GM18909 (cell line): Measurements from ENCODE around the gene NACC2.
"Not testable (repeated sequence)": the region's sequence is repeated elsewhere in the genome, so short reads cannot be mapped to it uniquely, and the experiment has no call there.

Experiments
- ATAC-seq: cut with Tn5 transposase; IDR thresholded peaks from one replicate; pipeline ENCODE4 v1.9.1; 2021; ENCODE audit warnings: mild to moderate bottlenecking; ENCODE audit not compliant: unreplicated experiment, poor library complexity

NACC2 gene

DNA sequence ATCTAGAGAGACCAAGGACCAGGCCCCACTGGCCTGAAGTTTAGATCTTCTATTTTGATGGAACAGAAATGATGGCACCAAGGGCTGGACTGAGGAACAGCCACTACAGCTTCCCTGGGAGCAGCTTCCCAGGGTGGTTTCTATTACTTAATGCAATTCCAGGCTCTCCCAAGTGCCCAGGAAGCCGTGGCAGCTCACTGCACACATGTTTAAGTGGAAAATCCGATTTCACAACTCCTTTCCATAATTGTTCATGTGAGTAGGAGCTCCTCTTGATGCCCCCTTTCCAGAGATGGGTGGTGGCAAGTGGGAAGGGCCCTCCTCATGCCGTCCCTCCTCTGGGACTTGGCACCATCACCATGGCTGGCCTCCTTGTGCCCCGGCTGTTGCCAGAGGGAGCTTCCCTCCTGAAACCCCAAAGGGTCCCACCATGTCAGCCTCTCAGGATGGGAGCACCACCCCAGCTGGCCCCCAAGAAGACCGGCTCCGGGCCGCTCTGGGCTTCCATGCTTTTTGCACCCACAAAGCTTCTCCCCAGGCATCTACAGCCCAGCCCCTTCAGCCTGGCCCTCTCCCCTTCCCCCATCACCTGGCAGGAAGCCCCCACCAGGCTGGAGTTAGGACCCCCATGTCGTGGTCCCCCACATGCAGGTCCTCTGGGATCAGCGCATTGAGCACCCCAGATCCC is 124.8 kb downstream of the NACC2 start:
- ATAC-seq = no peak

DNA sequence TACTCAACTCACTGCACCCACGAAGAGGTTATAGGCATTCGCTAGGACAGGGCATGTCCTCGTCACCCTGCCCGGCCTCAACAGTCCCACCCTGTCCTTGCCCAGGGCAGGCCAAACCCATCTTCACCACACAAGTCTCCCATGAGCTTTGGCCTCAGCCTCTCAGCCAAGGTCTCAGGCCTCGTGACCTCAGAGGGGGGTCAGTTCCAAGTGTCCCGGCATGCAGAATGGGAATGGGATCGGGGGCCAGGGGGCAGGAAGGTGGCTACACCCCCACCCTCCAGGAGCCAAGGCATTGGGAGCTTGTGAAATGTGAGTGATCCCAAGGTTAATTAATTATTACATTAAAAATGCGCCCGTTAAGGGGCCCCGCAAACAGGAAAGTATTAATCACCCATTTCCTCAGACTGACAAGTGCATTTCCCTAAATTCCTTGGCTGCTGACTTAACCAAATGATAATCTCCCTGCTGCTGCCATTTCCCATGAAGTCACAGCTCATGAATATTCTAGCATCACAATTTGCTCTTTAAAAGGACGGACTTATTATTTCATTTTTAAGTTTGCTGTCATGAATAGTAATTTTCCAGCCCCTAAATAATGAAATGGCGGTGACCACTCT is 125.9 kb downstream of the NACC2 start:
- no peak for ATAC-seq

DNA sequence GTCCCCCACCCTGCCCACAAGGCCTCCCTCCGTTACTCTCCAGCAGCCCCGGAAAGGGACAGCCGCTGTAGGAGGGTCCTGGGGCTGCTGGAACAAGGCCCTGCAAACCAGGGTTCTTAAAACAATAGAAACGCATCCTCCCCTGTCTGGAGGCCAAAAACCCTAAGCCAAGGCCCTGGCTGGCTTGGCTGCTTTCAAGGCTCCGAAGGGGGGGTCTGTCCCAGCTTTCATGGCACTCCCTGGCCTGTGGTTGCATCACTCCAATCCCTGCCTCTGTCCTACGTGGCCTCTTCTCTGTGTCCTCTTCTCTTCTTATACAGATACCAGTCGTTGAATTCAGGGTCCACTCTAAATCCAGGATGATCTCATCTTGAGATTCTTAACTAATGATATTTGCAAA is 126.5 kb downstream of the NACC2 start:
- ATAC-seq = no peak

DNA sequence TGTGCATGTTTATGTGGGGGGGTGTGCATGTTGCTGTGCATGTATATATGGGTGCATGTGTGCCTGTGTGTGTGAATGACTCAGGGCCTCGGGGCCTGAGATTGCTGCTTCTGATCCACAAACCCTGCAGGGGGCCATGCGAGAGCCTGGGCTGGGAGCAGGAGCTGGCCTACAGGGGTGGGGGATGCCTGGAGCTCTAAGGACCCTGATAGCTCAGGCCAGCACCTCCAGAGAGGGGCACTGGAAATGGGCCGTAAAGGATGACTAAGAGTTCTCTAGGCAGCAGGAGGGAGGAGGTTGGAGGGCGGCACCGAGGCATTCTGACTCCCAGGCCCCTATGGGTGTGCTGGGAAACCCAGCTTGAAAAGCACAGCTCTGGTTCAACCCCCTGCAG is 127.0 kb downstream of the NACC2 start:
- no peak for ATAC-seq

DNA sequence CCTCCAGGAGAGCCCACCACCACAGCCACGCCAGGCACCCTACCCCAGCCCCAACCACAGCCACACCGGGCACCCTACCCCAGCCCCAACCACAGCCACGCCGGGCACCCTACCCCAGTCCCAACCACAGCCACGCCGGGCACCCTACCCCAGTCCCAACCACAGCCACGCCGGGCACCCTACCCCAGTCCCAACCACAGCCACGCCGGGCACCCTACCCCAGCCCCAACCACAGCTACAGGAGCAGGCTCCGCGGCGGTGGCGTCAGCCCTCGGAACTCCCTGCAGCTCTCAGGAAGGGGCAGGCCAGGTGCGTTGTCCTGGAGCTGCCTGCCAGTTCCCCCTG is 128.2 kb downstream of the NACC2 start:
- ATAC-seq = not testable (repeated sequence)

DNA sequence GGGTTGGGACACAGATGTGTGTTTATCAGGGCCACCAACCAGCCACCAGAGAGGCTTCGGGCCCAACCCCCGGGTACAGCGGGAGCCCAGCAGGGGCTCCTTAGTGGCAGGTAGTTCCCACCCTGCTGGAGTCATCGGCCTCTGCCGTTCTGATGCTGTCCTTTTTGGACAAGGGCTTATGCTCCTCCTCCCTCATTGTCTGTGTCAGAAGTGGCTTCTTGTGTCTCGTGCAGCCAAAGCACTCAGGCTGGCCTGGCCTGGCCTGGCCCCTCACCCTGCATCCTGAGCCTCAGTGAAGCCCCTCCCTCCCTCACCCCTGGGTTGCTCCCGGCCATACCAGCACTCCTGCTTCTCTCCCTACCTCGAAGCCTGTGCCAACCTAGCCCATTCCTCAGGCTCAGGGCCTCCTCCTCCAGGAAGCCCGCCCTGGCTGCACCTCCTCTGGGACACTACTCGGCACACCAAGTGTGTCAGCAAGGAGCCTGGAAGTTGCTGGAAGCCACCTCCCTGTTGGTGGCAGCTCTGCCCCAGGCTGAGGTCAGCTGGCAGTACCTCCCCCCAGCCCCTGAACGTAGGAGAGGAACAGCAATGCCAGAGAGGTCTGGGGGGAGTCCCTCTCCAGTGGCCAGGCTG is 129.8 kb downstream of the NACC2 start:
- no peak for ATAC-seq

DNA sequence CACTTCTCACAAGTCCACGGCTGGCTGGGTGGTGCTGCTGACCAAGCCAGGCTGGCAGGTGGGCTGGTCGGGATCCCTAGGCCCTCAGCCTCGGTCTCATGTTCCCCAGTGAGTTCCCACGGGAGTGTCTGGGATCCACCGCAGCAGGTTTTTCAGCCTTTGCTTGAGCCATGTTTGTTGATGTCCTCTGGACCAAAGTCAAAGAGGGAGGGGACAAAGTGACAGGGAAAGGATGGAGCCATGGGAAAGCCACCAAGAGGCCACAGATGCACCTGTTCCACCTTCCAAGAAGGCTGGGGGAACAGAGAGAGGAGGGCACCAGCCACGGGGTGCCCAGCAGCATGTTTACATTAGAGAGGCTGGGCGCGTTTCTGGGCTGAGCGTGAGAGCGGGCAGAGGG is 131.2 kb downstream of the NACC2 start:
- ATAC-seq = no peak

DNA sequence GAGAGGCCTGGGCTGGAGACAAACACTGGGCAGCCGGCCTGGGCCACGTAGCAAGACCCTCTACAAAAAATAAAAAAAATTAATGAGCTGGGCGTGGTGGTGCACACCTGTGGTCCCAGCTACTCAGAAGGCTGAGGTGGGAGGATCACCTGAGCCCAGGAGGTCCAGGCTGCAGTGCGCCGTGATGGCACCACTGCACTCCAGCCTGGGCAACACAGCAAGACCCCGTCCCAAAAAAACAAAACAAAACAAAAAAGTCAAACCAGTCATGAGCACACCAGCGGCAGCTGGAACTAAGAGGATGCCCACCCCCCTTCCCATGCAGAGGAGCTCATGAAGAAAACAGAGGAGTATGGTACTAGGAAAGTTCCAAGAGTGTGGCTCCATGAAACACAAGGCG is 131.8 kb downstream of the NACC2 start:
- ATAC-seq = no peak

DNA sequence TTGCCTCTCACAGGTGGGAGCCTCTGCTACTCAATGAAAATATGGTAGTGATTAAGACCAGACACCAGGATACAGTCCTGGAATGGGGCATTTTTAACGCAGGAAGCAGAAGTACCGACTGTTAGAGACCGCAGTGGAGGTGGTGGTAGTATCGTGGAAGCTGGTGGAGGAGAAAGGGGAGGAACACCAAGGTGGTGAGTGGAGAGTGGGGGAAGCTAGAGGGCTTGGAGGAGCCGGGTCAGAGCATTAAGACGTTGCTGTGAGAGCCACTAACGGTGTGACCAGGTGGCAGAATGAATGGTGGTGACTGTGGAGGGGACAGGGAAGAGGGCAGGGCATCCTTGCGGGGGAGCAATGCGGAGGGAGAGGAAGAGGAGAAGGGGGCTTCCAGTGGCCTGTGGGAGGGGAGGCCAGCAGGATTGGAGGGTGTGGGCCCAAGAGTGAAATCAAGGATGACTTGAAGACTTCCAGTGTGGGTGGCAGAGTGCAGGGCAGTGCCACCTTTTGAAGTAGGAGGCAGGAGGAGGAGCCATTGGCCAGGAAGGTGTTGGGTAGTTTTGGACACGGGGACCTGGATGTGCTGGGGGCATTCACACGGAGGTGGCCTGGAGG is 132.3 kb downstream of the NACC2 start:
- ATAC-seq = no peak

DNA sequence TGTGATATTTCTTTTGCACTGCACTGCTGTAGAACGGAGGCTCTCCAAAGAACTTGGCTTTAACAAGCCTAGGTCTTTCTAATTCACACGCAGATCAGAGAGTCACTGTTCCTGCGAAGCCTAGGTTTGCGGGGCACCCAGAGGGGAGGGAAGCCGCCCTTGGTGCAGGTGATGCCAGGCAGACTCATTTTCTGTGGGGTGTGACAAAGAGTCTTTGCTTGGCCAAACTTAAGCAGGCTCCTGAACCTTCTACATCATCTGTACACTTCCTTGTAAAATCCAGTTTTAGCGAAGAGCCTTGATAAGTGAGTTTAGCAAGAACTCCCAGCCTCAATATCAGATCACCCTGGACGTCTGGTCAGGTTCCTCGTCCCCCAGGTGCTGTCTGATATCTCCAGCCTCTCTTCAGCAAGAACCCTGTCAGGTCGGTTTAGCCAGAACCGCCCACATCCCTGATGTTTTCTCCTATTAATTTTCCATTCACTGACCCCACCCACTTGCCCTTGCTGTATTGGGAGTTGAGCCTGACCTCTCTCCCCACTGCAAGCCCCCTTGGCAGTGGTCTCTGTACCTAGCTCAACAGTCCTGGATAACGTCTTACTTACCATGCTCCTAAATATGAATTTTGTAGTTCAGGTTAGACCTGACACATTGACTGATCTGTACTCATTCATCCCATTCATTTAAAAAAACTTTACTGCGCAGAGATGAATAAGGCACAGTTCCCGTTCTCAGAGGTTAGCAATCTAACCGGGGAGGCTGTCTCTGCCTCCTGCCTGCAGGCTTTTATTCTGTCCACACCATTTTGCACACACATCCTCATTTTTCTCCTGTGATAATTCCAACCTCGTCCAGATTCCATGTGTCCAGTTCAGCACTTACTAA is 133.0 kb downstream of the NACC2 start:
- ATAC-seq = no peak

DNA sequence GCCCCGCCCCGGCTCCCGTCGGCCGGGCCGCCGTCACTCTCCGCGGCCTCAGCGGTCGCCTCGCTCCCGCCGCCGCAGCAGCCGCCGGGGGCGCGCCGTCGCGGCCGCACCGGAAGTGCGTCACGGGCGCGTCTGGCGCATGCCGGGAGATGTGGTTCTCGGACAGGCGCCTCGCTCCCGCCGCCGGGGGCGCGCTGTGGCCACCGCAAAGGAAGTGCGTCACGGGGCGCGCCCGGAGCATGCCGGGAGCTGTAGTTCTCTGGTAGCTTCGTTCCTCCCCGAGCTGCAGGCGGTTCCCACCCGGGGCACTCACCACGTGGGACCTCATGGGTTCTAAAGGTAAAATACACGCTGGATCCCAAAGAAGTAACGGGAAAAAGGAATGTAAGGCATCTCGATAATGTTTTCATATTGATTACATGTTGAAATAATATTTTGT is 133.8 kb downstream of the NACC2 start, which contains the start of gene UBAC1:
TSS of gene UBAC1 (minus strand) at position 97 of the 439 bp plus-strand sequence. CDS start 211 bp downstream, outside the sequence.
- peak; percentile 93 for ATAC-seq

DNA sequence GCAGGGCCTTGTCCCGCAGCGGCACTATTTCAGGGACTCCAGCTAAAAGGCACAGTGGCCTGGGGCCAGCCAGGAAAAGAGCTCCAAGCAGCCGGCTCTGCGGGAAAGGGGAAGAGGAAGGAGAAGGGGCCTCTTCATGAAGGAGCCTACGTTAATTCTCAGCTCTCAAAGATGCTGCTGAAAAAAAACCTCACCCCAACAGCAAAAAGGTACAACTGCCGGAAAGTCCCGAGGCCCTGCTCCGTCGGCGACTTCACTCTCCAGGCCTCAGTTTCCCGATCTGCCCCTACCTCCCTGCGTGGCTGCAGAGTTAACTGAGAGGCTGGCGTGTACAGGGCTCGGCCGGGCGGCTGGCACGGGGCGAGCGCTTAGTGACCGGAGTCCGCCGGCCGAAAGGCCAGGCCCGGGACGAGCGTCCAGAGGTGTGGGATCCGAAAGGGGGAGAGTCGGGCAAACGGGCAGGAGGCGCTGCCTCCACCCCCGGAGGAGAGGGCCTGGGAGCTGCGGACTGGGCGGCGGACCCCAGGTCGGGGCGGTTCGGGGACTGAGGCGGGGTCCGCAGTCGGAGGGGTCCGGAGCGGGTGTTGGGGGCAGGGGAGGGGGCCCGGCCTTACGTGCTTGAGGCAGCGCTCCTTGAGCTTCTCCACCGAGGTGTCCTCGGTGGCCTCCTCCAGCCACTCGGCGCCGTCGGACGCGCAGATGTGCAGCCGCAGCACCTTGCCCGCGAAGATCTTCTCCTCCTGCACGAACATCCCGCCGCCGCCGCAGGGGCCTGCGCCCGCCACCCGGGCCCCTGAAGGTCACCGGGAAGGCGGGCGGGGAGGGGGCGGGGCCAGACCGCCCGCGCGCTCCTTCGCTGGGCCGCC is 134.4 kb downstream of the NACC2 start:
- no peak for ATAC-seq

DNA sequence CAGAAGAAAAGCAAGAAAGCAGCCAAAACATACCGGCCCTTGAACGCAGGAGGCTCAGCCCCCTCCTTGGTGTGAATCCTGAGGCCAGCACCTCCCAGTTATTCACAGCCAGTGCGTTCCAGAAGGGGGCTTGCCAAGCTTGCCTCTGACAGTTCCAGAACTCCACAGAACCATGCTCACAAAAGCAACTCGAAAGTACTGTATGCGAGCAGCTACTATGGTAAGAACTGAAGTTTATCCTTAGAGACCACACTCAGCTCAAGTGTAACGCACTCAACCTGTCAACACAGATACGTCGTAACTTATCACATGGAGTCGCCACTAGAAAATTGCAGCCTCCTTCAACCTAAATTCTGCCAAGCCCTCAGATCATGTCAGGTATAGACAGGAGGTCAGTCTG is 135.3 kb downstream of the NACC2 start:
- ATAC-seq = no peak

DNA sequence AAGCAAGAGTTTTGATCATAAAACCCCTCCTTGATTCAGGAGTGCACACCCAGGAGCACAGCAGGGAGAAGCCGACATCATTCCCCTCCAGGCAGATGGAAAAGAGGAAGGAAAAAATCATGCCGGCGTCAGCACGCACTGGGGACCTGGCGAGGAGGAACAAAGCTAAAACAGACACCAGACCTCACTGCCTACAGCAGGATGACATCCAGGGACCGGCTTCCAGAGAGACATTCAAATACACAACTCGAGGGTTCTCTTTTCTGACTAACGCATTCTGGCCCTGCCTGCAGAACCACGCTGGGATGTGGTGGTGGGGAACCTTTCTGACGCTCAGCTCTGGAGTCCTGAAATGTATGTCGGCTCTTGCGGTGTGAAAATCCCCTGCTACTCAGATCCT is 136.6 kb downstream of the NACC2 start:
- no peak for ATAC-seq

DNA sequence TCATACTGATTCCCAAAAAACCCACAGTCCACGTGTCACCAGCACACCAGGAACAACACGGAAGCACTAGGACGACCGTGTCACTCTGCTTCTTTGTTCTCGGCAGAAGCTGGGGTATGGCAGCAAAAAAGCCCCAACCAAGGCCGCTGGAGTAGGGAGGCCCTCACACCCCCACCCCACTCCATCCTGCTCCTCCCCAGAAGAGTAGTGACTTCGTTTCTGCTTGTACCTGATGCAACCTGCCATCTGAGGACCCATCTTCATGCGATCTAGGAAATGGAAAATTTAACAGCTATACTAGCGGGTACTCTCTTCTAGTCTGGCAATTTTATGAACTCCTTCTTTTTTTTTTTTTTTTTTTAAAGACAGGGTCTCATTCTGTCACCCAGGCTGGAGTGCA is 137.7 kb downstream of the NACC2 start:
- no peak for ATAC-seq

DNA sequence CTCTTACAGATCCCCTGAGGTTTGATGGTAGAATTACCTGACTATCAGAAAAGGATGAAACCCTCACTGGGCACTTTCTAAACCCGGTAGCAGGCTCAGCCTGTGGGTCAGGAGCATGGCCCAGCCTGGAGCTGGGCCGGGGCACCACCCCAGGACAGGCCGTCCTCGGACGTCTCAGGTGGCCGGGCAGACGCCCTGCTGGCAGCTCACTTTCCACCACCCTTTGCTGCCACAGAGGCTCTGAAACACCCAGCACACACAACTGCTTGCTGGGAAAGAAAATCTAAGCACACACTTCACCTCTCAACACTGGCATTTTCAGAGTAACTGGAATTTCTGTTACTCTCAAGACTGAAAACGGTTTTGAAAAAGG is 138.3 kb downstream of the NACC2 start:
- no peak for ATAC-seq
